GM18520 (cell line): ENCODE measurements around the gene GLT8D1.
A peak's percentile ranks its signal among the peaks of the same experiment; 100 is the strongest.

Experiments used
- ATAC-seq: cut with Tn5 transposase; IDR thresholded peaks from one replicate; pipeline ENCODE4 v1.9.1; 2021; ENCODE audit not compliant: unreplicated experiment

The GLT8D1 gene

DNA sequence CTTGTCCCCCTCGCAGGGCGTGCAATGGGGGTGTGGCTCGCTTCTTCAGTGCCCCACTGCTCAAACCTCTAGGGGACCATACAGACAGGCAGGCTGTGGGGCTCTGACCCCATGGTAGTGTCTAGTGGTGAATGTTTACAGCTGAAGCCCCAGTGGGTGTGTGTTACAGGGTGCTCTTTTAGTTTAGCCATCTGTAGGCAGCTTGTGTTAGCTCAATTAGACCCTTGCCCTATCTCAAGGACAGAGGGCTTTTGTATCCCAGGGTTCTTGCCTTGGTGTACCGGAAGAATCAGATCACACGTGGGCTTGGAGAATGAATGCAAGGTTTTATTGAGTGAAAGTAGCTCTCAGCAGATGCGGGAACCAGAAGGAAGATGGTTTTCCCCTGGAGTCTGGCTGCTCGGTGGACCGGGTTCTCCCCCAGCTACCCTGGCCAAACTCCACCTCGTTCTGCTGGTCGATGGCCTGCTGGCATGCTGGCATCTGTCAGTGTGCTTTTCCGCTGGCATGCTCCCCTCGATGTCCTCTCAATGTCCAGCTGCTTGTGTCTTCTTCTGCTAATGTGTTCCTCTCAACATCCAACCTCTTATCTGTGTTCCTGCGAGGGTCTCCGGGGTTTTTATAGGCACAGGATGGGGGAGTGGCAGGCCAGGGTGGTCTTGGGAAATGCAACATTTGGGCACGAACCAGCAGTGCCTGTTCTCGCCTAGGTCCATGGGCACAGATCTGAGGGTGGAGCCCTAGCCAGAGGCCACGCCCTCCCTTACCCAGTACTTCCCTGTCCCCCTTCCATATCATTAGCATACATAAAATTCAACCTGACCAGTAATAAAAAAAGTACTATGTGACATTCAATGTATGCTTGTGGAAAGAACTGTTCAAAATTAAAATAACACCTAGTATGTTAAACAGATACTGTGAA, 7.0 kb upstream of the GLT8D1 start:
- no peak for ATAC-seq

- no peak for ATAC-seq
Observed at GRCh38 chr3:52710512-52710911, 4.9 kb upstream of the GLT8D1 start.

DNA sequence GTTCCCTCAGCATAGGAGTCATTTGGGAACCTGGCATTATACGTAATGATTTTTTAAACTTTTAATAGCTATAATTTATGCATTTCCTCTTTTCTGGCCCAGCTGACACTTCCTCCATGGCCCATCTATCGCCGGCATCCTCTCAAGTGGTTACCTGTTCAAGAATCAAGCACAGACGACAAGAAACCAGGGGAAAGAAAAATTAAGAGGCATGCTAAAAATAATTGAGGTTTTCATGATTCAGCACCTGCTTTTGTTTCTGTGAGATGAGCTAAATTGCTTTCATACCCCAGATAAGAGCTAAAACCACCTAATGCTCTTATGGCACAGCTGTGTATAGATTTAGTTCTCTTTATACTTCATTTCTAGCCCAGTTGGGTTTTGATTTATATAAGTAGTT, 2.0 kb upstream of the GLT8D1 start:
- no peak for ATAC-seq

- ATAC-seq = no peak
Observed at GRCh38 chr3:52705438-52705687, 228 bp downstream of the GLT8D1 start.

DNA sequence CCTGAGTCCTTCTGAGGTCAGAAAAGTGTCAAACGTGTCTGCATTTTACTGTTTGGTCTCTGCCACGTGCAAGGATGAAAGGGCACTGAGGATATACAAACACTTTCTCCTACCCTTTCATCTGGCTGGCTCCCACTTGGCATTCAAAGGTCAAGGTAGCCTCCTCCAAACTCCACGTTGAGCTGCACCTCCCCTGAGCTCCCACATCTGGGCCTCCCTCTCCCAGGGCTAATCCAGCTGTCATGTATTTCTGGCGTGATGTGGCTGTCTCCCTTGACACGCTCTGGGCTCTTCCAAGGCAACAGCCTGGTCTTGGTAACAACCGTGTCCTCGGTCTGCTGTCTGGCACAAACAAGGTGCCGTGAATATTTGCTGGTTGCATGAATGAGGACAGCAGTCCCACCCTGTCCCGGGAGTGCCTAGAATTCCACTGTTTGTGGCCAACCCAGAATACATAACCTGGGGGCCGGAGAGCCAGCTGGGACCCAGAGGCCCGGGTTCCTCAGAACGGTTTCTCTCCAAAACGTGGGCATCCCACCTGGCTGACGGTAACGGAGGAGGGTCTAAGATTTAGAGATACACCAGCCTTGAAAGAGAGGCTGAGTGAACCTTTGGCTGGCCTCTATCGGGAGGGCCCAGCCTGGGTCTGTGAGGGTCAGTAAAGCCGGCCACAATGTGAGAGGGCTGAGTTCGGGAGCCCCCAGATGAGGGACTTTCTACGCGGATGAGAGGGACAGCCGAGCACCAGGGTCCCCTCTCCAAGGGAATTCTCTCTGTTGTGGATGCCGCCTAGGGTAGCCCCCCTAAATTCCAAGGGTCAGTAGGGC, 767 bp downstream of the GLT8D1 start:
- no peak for ATAC-seq

DNA sequence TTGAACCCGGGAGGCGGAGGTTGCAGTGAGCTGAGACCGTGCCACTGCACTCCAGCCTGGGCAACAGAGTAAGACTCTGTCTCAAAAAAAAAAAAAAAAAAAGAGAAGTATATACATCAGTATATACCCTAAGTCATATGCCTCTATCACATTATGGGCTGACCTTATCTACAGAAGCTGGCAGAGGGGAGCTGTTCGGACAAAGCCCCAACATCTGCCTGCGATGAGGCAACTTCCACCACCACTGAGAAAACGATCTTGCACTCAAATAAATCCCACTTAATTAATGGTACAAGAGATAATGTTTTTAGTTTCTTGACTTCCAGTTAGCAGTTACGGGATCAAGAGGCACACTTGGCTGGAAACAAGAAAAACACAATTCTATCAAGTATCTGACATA, 2.2 kb downstream of the GLT8D1 start:
- no peak for ATAC-seq

DNA sequence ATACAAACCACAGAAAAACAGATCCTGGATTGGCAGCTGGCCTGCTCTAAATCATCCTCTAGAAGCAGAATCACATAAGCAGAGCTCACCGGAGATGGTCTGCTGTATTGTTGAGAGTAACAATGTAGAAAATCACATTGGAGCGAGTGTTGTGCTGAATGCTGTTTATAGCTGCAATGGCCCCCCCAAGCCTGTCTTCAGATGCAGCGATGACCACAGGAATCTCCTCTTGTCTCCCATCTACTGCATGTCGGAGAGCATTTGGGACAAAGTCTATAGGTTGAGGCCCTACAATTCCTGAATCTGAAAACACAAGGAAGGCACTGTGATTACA, 8.0 kb downstream of the GLT8D1 start:
- ATAC-seq = no peak

GRCh38 chr3:52696830-52697631, 8.6 kb downstream of the GLT8D1 start:
- ATAC-seq = no peak

DNA sequence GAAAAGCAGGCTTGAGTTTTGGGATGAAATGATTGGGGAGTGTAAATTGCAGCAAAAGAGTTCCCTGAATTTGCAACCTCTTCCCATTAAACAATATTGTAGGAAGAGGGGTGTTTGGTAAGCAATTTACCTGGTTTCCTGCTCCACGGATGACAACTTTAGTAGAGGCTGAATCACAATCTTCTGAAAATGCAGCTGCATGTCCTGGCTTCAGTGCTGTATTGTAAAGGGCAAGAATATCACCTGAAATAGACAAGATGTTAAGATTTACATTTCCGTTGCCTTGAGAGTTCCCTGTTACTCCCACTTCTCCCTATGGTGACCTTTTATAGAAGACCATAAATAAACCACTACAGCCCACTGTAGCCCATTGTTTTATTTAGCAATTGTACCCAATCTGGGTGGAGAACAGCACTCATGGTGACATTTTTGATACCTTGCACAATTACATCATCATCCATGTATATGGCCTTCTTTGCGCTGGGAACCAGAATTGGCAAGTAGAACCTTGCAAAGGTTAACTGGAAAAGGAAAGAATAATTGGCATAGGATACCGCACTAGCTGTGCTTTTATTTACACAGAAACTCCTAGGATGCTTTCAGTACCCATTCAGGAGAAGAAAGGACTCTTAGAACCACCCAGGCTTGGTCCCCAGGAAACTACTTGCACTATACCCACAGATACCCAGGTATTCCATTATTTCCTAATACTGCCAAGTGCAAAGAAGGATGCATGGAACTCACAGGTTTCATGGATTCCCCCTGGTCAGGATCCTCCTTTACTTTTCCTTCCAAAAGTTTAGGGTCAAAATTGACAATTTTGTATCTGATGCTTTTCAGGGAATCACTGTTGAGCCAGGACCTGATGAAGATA, 9.6 kb downstream of the GLT8D1 start:
- no peak for ATAC-seq

GRCh38 chr3:52694528-52695189, 10.9 kb downstream of the GLT8D1 start:
- no peak for ATAC-seq

DNA sequence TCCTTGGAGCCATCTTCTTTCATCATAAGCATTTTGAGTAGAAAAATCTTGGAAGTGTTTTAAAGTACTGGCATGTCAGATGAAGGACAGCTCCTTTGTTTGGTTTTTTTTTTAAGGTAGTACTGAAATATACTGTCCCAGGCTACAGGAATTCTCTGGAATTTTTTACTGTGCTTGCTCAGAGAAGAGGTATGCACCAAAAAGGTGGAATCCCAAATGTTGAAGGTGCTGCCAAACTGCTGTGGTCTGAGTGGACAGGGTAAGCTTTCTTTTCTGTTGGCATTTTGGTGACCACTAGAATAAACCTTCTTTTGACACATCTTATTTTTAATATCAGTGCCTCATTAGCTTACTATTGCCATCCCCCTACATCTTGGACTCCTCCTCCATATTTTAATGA, 12.5 kb downstream of the GLT8D1 start:
- no peak for ATAC-seq

DNA sequence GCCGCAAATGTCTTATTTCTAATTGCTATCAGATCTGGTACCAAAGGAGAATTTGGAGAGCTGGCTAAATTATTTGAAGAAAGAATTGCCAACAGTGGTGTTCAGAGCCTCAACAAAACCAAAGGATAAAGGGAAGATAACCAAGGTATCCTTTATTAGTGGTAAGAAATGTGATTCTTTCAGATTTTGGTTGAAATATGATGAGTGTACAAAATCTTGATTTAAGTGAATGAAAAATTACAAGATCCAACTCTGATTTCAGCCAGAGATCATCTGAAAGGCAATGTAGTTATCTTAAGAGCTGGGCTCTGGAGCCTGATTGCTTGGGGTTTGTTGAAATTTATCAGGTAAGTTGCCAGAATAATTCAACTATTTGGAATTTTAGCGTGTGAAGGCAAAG, 15.0 kb downstream of the GLT8D1 start:
- ATAC-seq = no peak

DNA sequence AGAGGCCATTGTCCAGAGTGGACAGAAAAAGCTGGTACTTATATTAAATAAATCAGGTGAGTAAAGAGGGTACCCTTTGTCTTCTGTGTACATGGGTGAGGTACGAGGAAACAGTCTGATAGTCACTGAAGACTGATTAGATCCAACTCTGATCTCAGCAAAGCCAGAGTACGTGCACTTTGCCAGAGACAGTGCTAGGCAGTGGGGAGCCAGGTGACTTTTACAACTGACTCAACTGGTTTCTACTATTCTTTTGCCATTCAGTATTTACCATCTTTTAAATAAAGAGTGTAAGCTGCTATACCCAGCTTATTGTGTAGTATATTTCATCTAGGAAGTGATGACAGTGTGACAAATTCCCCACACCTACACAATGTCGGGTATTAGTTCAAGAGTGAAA, 16.4 kb downstream of the GLT8D1 start:
- no peak for ATAC-seq

GRCh38 chr3:52688266-52688665, 17.3 kb downstream of the GLT8D1 start:
- ATAC-seq = no peak

- ATAC-seq = peak; percentile 75
Observed at GRCh38 chr3:52685709-52686691, 19.6 kb downstream of the GLT8D1 start, which contains the start of the genes GNL3 and PBRM1. Gene GNL3 (plus strand): TSS chr3:52686032. CDS start chr3:52686093, 61 bp downstream. Gene PBRM1 (minus strand): TSS chr3:52685913.

GRCh38 chr3:52685285-52685708, 20.3 kb downstream of the GLT8D1 start:
- ATAC-seq = peak; percentile 59

- ATAC-seq = no peak
Observed at GRCh38 chr3:52684184-52684583, 21.4 kb downstream of the GLT8D1 start.

DNA sequence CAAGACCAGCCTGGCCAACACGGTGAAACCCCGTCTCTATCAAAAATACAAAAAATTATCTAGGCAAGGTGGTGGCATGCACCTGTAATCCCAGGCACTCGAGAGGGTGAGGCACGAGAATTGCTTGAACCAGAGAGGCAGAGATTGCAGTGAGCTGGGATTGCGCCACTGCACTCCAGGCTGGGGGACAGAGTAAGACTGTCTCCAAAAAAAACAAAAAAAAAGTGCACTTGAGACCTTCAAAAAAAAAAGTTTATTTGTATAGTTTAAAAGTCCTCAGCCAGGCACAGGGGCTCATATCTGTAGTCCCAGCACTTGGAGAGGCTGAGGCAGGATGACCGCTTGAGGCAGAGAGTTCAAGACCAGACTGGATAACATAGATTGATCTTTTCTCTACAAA, 22.0 kb downstream of the GLT8D1 start:
- ATAC-seq = no peak

GRCh38 chr3:52682016-52682415, 23.6 kb downstream of the GLT8D1 start:
- no peak for ATAC-seq
